ENCODE data around the gene FAM13C. TPM values are rescaled to one million over a fixed set of nuclear protein-coding genes. Genes with fewer than 3 reads are reported as not detected.

Gene FAM13C
- polyA plus RNA-seq, 2 of the 4 experiments (the other 2 are of a cell fraction): not detected

DNA sequence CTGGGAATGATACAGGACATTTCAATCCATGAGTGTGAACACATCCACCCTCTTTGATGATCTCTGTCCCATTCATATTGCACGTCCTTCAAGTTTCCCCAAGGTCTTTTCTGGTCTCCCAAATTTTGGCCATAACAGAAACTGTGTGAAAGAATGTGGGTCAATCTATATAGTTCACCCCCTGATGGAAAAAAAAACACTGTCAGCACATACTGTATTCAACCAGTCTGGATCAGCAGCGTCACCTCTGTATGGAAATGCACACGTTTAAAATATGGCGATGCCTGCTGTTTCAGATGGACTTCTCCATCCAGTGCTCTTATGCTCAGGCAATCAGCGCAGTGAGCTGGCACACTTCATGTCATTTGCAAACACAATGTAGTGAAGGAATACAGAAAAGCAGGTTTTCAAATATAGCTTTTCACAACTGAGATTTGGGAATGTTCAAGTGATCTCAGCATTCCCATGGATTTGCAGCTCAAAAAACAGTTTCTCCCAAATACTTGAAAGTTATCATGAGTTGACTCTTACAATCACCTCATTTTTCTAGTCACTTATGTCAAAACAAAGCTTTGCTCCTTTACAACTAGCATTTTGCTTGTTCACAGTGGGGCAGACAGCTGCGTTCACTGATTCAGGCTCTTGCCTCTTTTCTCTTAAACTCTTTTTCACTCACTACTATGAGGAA lies 61.1 kb downstream of the FAM13C start:
- Histone ChIP-seq H3K4me2 (no peak overlapping the region), H3K4me3 (no peak overlapping the region), H3K27ac (no peak overlapping the region), H3K9me3 (no peaks in the 10 kb centered on the region), H3K4me1 (no peaks in the 10 kb centered on the region)
- CTCF ChIA-PET: interaction anchor here (0.9 kb wide), 1 partner anchor 9 kb away, joined by 3 read pairs; no protein-coding TSS in a partner anchor
- DNase-seq (ENCODE audit: low read depth in 1 of 2, low spot score in 1 of 2): no peak
- WGBS (ENCODE audit: missing lambda C conversion rate): 25% methylated on average over 6 of the region's 6 CpGs
- no peak for TF ChIP-seq CHD2 (IDR thresholded peaks at IDR 0.05; ENCODE audit: low read length, partially characterized antibody)
- peak; percentile 36 for TF ChIP-seq MAFK (IDR thresholded peaks at IDR 0.05; ENCODE audit: partially characterized antibody)
- TF ChIP-seq, protein P1, sequence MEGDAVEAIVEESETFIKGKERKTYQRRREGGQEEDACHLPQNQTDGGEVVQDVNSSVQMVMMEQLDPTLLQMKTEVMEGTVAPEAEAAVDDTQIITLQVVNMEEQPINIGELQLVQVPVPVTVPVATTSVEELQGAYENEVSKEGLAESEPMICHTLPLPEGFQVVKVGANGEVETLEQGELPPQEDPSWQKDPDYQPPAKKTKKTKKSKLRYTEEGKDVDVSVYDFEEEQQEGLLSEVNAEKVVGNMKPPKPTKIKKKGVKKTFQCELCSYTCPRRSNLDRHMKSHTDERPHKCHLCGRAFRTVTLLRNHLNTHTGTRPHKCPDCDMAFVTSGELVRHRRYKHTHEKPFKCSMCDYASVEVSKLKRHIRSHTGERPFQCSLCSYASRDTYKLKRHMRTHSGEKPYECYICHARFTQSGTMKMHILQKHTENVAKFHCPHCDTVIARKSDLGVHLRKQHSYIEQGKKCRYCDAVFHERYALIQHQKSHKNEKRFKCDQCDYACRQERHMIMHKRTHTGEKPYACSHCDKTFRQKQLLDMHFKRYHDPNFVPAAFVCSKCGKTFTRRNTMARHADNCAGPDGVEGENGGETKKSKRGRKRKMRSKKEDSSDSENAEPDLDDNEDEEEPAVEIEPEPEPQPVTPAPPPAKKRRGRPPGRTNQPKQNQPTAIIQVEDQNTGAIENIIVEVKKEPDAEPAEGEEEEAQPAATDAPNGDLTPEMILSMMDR (IDR thresholded peaks at IDR 0.05): no peak
- no peak for TF ChIP-seq FOSL2 (IDR thresholded peaks at IDR 0.05)
- TF ChIP-seq FOSL2 (CRISPR knock-in tag; IDR thresholded peaks at IDR 0.05): no peak
- no peak for ATAC-seq
- FAIRE-seq: no peak
- POLR2A ChIA-PET: no interaction called here

DNA sequence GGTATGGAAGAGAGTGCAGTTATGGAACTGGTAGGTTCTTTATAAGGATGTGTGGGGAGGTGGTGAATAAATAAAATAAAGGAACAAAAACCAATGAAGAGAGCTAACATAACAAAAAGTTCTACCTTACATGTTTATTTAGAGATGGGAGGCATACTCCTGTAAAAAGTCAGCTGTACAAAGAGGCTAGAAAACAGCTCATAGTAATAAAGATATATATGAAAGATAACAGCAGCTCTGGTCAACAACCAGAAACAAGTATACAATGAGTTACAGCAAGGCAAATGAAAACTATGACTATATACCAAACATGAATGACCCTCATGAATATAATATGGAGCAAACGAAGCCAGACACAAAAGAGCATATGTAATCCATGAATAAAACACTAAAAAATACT lies 62.0 kb downstream of the FAM13C start:
- CTCF ChIA-PET: interaction anchor here (0.7 kb wide), 1 partner anchor 26 kb away, joined by 3 read pairs; no protein-coding TSS in a partner anchor
- DNase-seq (ENCODE audit: low read depth in 1 of 2, low spot score in 1 of 2) (no peak), FAIRE-seq (no peak), ATAC-seq (no peak)
- TF ChIP-seq EHF (CRISPR knock-in tag; IDR thresholded peaks at IDR 0.05) (no peak), CBX2 (IDR thresholded peaks at IDR 0.05; ENCODE audit: borderline replicate concordance, low read depth) (no peak), RCOR1 (IDR thresholded peaks at IDR 0.05; ENCODE audit: low read depth, low read length) (no peak), FOXS1 (CRISPR knock-in tag; IDR thresholded peaks at IDR 0.05) (no peak), SMC3 (IDR thresholded peaks at IDR 0.05) (no peak), HDAC2 (IDR thresholded peaks at IDR 0.05) (no peak), NR3C1 (IDR thresholded peaks at IDR 0.05) (no peak), MYC (IDR thresholded peaks at IDR 0.05; ENCODE audit: borderline replicate concordance, low read length) (no peak), MAFK (IDR thresholded peaks at IDR 0.05; ENCODE audit: partially characterized antibody) (no peak), ZFP36 (IDR thresholded peaks at IDR 0.05; ENCODE audit: borderline replicate concordance, partially characterized antibody) (no peak)
- TF ChIP-seq, protein P2, sequence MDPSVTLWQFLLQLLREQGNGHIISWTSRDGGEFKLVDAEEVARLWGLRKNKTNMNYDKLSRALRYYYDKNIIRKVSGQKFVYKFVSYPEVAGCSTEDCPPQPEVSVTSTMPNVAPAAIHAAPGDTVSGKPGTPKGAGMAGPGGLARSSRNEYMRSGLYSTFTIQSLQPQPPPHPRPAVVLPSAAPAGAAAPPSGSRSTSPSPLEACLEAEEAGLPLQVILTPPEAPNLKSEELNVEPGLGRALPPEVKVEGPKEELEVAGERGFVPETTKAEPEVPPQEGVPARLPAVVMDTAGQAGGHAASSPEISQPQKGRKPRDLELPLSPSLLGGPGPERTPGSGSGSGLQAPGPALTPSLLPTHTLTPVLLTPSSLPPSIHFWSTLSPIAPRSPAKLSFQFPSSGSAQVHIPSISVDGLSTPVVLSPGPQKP (IDR thresholded peaks at IDR 0.05; ENCODE audit: low read depth, low read length): no peak
- H3K4me3 ChIP-seq: no peak overlapping the region
- H3K4me2 ChIP-seq: no peak overlapping the region
- POLR2A ChIA-PET: no interaction called here
- no peaks in the 10 kb centered on the region for H3K4me1 ChIP-seq
- 5% methylated on average over 1 of the region's 1 CpG for WGBS (ENCODE audit: missing lambda C conversion rate)
- H3K9me3 ChIP-seq: no peaks in the 10 kb centered on the region
- H3K27ac ChIP-seq: no peak overlapping the region

DNA sequence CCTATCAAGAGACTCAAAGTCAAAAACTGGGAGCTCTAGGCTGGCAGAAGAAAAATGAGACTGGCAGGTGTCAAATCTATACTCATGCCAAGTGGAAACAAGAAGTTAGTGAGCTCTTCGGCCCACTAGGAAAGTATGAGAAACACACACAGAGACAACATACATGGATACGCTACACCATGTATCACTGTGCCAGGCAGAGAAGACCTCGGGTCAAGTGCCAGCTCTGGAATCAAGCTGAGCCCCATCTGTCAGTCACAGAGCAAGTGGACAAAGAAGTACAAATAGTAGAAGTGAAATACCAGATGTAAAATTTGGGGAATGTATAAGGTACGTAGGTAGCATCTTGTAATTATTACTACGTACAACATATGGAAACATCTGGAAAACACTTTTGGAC lies 62.4 kb downstream of the FAM13C start:
- CTCF ChIA-PET: interaction anchor here (0.7 kb wide), 1 partner anchor 26 kb away, joined by 3 read pairs; no protein-coding TSS in a partner anchor
- TF ChIP-seq, protein P3, sequence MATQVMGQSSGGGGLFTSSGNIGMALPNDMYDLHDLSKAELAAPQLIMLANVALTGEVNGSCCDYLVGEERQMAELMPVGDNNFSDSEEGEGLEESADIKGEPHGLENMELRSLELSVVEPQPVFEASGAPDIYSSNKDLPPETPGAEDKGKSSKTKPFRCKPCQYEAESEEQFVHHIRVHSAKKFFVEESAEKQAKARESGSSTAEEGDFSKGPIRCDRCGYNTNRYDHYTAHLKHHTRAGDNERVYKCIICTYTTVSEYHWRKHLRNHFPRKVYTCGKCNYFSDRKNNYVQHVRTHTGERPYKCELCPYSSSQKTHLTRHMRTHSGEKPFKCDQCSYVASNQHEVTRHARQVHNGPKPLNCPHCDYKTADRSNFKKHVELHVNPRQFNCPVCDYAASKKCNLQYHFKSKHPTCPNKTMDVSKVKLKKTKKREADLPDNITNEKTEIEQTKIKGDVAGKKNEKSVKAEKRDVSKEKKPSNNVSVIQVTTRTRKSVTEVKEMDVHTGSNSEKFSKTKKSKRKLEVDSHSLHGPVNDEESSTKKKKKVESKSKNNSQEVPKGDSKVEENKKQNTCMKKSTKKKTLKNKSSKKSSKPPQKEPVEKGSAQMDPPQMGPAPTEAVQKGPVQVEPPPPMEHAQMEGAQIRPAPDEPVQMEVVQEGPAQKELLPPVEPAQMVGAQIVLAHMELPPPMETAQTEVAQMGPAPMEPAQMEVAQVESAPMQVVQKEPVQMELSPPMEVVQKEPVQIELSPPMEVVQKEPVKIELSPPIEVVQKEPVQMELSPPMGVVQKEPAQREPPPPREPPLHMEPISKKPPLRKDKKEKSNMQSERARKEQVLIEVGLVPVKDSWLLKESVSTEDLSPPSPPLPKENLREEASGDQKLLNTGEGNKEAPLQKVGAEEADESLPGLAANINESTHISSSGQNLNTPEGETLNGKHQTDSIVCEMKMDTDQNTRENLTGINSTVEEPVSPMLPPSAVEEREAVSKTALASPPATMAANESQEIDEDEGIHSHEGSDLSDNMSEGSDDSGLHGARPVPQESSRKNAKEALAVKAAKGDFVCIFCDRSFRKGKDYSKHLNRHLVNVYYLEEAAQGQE (IDR thresholded peaks at IDR 0.05): no peak
- 0 out of 2 replicates have a peak, but pooled peaks have one; percentile 10 for TF ChIP-seq CBX8 (IDR thresholded peaks at IDR 0.05)

More for the DNA sequence above, 62.4 kb downstream of the FAM13C start:
- no peak for ATAC-seq
- POLR2A ChIA-PET: no interaction called here
- Histone ChIP-seq H3K4me1 (no peaks in the 10 kb centered on the region), H3K9me3 (no peaks in the 10 kb centered on the region), H3K4me3 (no peak overlapping the region), H3K4me2 (no peak overlapping the region), H3K27ac (no peak overlapping the region)
- FAIRE-seq: no peak
- 9% methylated on average over 5 of the region's 5 CpGs for WGBS (ENCODE audit: missing lambda C conversion rate)
- DNase-seq (ENCODE audit: low read depth in 1 of 2, low spot score in 1 of 2): no peak
